Lower lobe of right lung (tissue), 2 donors: Measurements from ENCODE around the gene PRODH2. TPM values are rescaled to one million over a fixed set of nuclear protein-coding genes. Genes with fewer than 3 reads are reported as not detected.

ENCODE experiments used
- ATAC-seq, 2 donors: fragments of 200-7000 bp; cut with Tn5 transposase; one replicate each; pipeline ENCODE4 v1.9.1; 2020 to 2022; ENCODE audit warnings: mild to moderate bottlenecking in 2 of 2, moderate library complexity in 2 of 2
- DNase-seq: peaks from one replicate; pipeline ENCODE4 v3.0.0-alpha.2; 2020
- H3K27ac ChIP-seq: fragments of 200-600 bp; one replicate; pipeline ENCODE4 v1.8.0; 2022
- H3K27me3 ChIP-seq: fragments of 200-600 bp; one replicate; pipeline ENCODE4 v1.8.0; 2022; ENCODE audit warnings: low read depth
- H3K36me3 ChIP-seq: fragments of 200-600 bp; one replicate; pipeline ENCODE4 v1.8.0; 2022; ENCODE audit warnings: mild to moderate bottlenecking
- H3K4me1 ChIP-seq: fragments of 200-600 bp; one replicate; pipeline ENCODE4 v1.8.0; 2022
- H3K4me3 ChIP-seq: fragments of 200-600 bp; one replicate; pipeline ENCODE4 v1.8.0; 2022; ENCODE audit warnings: mild to moderate bottlenecking
- H3K9me3 ChIP-seq: fragments of 200-600 bp; one replicate; pipeline ENCODE4 v1.8.0; 2022
- intact Hi-C: fragments of 100-400 bp; cut with DNase I; formaldehyde crosslinking; loops from one replicate; pipeline ENCODE4 v1.11.0; 2022
- total RNA-seq: library from RNA; stranded (reverse); fragmentation: NEBNext Ultra II Directional; extraction: Animal tissue kit (Norgen Biotek cat#: 25700); gene quantifications from one replicate; pipeline ENCODE4 v1.2.1, GENCODE V29; 2021
- TF ChIP-seq, protein P1 (sequence below): fragments of 200-600 bp; IDR thresholded peaks from one replicate; pipeline ENCODE4 v1.8.0; 2022; ENCODE audit warnings: antibody characterized with exemption, mild to moderate bottlenecking
- donor health status: DM: no; HTN: yes; CAD: no; lungs with severe emphysema.

The PRODH2 gene
- total RNA-seq, 1 donor from 2014 or later = not detected

DNA sequence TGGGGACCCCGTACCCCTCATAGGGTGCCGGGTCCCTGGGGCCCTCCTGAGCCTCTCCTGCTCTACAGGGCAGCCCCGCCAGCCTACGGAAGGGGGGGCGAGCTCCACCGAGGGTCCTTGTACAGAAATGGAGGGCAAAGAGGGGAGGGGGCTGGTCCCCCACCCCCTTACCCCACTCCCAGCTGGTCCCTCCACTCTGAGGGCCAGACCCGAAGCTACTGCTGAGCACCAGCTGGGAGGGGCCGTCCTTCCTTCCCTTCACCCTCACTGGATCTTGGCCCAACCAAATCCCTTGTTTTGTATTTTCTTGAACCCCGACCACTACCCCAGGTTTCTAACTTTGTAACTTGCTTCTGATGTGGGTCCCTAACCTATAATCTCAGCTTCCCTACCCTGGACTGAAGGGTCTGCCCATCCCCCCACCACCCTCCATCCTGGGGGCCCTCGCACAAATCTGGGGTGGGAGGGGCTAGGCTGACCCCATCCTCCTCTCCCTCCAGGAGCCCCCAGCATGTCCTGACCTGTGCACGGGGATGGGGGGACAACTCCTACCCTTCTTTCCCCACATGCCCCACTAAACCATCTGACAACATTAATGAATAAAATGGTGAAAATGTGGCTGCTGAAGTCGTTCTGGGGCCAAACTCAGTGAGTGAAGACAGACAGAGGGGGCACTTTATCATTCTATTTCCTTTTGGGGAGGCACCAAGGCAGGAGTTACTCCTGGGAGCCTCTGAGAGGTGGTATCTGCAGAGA is 24.3 kb downstream of the PRODH2 start:
- ATAC-seq (no peak), DNase-seq (no peak)
- Histone ChIP-seq H3K9me3 (no peaks in the 10 kb centered on the region), H3K27me3 (peaks cover 3% of the 10 kb centered on the region), H3K27ac (no peak overlapping the region), H3K4me1 (no peaks in the 10 kb centered on the region), H3K36me3 (no peaks in the 10 kb centered on the region), H3K4me3 (no peak overlapping the region)
- TF ChIP-seq, protein P1, sequence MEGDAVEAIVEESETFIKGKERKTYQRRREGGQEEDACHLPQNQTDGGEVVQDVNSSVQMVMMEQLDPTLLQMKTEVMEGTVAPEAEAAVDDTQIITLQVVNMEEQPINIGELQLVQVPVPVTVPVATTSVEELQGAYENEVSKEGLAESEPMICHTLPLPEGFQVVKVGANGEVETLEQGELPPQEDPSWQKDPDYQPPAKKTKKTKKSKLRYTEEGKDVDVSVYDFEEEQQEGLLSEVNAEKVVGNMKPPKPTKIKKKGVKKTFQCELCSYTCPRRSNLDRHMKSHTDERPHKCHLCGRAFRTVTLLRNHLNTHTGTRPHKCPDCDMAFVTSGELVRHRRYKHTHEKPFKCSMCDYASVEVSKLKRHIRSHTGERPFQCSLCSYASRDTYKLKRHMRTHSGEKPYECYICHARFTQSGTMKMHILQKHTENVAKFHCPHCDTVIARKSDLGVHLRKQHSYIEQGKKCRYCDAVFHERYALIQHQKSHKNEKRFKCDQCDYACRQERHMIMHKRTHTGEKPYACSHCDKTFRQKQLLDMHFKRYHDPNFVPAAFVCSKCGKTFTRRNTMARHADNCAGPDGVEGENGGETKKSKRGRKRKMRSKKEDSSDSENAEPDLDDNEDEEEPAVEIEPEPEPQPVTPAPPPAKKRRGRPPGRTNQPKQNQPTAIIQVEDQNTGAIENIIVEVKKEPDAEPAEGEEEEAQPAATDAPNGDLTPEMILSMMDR = no peak
- intact Hi-C loops = no loop called here

DNA sequence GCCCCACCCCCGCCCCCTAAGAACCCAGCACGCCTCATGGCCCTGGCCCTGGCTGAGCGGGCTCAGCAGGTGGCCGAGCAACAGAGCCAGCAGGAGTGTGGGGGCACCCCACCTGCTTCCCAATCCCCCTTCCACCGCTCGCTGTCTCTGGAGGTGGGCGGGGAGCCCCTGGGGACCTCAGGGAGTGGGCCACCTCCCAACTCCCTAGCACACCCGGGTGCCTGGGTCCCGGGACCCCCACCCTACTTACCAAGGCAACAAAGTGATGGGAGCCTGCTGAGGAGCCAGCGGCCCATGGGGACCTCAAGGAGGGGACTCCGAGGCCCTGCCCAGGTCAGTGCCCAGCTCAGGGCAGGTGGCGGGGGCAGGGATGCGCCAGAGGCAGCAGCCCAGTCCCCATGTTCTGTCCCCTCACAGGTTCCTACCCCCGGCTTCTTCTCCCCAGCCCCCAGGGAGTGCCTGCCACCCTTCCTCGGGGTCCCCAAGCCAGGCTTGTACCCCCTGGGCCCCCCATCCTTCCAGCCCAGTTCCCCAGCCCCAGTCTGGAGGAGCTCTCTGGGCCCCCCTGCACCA is 25.3 kb downstream of the PRODH2 start:
- H3K4me3 ChIP-seq = no peak overlapping the region
- H3K4me1 ChIP-seq = no peaks in the 10 kb centered on the region
- H3K27me3 ChIP-seq = peaks cover 3% of the 10 kb centered on the region
- no peaks in the 10 kb centered on the region for H3K9me3 ChIP-seq
- no peak overlapping the region for H3K27ac ChIP-seq
- TF ChIP-seq, protein P1 = no peak
- intact Hi-C loops = no loop called here
- DNase-seq (no peak), ATAC-seq (no peak)
- no peaks in the 10 kb centered on the region for H3K36me3 ChIP-seq

DNA sequence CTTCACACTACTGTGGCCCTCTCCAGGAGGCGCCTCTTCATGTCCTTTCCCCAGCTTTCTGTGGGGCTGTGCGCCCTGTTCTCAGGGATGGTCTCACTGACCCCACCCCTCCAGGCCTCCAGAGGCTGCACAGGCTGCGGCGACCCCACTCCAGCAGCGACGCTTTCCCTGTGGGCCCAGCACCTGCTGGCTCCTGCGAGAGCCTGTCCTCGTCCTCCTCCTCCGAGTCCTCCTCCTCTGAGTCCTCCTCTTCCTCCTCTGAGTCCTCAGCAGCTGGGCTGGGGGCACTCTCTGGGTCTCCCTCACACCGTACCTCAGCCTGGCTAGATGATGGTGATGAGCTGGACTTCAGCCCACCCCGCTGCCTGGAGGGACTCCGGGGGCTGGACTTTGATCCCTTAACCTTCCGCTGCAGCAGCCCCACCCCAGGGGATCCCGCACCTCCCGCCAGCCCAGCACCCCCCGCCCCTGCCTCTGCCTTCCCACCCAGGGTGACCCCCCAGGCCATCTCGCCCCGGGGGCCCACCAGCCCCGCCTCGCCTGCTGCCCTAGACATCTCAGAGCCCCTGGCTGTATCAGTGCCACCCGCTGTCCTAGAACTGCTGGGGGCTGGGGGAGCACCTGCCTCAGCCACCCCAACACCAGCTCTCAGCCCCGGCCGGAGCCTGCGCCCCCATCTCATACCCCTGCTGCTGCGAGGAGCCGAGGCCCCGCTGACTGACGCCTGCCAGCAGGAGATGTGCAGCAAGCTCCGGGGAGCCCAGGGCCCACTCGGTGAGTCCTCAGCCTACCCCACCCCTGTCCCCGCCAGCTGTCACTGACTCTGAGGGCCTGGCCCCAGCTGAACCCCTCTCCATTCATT is 26.1 kb downstream of the PRODH2 start:
- DNase-seq (no peak), ATAC-seq (no peak)
- TF ChIP-seq, protein P1 = no peak
- Histone ChIP-seq H3K27ac (no peak overlapping the region), H3K36me3 (peaks cover under 1% of the 10 kb centered on the region), H3K27me3 (peaks cover 3% of the 10 kb centered on the region), H3K4me1 (no peaks in the 10 kb centered on the region), H3K9me3 (no peaks in the 10 kb centered on the region), H3K4me3 (no peak overlapping the region)
- intact Hi-C loops = no loop called here

DNA sequence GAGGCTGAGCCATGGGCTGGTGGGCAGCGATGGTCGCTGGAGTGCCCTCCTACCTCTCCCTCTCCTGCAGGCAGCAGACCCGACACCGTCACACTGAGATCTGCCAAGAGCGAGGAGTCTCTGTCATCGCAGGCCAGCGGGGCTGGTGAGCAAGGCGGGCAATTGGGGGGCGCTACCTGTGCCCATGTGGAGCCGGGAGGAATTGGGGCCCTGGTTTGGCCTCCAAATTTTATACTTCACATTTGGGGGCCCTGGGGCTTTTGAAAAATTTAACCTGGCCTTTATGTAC is 27.4 kb downstream of the PRODH2 start:
- Histone ChIP-seq H3K4me3 (no peak overlapping the region), H3K27me3 (peaks cover 3% of the 10 kb centered on the region), H3K36me3 (peaks cover 11% of the 10 kb centered on the region), H3K4me1 (no peaks in the 10 kb centered on the region), H3K27ac (no peak overlapping the region), H3K9me3 (no peaks in the 10 kb centered on the region)
- no peak for DNase-seq
- TF ChIP-seq, protein P1 = no peak
- ATAC-seq = no peak
- intact Hi-C loops = no loop called here

DNA sequence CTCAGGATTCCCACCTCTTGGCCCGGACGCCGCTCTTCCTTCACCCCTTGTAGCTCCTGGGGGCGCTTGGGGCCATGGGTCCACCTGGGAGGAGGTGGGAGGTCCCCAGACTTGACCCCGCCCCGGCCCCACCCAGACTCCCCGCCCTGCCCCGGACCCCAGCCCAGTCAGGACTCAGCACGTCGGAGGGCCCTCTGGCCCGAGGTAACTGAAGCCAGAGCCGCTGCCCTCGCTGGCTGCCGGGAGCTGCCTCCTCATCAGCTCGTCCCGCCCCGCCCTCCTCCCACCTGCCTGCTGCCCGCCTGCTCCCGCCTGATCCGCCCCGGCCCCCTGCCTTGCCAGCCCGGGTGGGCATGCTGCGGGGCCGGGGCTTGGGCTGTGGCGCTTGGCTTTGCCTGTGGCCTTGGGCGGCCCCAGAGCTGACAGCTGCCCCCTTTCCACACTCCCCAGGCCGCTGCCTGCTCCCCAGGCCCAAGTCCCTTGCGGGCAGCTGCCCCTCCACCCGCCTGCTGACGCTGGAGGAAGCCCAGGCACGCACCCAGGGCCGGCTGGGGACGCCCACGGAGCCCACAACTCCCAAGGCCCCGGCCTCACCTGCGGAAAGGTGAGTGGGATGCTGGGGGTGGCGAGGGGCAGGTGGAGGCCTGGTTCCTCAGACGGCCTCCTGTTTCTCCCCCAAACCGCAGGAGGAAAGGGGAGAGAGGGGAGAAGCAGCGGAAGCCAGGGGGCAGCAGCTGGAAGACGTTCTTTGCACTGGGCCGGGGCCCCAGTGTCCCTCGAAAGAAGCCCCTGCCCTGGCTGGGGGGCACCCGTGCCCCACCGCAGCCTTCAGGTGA is 27.9 kb downstream of the PRODH2 start:
- Histone ChIP-seq H3K4me3 (no peak overlapping the region), H3K27me3 (no peaks in the 10 kb centered on the region), H3K4me1 (no peaks in the 10 kb centered on the region), H3K36me3 (peaks cover 13% of the 10 kb centered on the region), H3K27ac (no peak overlapping the region), H3K9me3 (no peaks in the 10 kb centered on the region)
- TF ChIP-seq, protein P1 = no peak
- ATAC-seq = no peak
- intact Hi-C loops = no loop called here
- DNase-seq = no peak
